Panc1 (cell line): ENCODE measurements around the gene KLRC4. TPM values are rescaled to one million over a fixed set of nuclear protein-coding genes. Genes with fewer than 3 reads are reported as not detected.
A peak's percentile ranks its signal among the peaks of the same experiment; 100 is the strongest.

ENCODE experiments used
- ATAC-seq: fragments of 200-7000 bp; cut with Tn5 transposase; 2 replicates; pipeline ENCODE4 v1.9.1; 2020; ENCODE audit warnings: mild to moderate bottlenecking, moderate library complexity
- BruUV-seq: library from RNA; stranded (reverse); fragments of 400-500 nt; replicated peaks from 2 replicates; lab custom pipeline; 2021; lab: Mats Ljungman, UMichigan
- CTCF ChIA-PET: fragments of 300-600 bp; sonication (Branson Sonifier 250); formaldehyde crosslinking; loops from one replicate; lab custom pipeline; 2022; ENCODE audit warnings: antibody characterized with exemption; lab: Charles Lee
- POLR2A ChIA-PET: fragments of 300-600 bp; sonication (Branson Sonifier 250); formaldehyde crosslinking; loops from one replicate; lab custom pipeline; 2022; ENCODE audit warnings: antibody characterized with exemption; lab: Charles Lee
- DNase-seq: peaks from one replicate; pipeline ENCODE4 v3.0.0-alpha.2; 2010; ENCODE audit warnings: low read depth, low spot score
- H3K27ac ChIP-seq: 2 replicates; pipeline ENCODE4 v1.5.1; 2011; ENCODE audit warnings: mild to moderate bottlenecking, low read length, inconsistent platforms
- H3K27me3 ChIP-seq: fragments of 200-500 bp; sonication (Bioruptor generic); 2 replicates; pipeline ENCODE4 v1.6.0; 2014; ENCODE audit warnings: low read length, inconsistent platforms; ENCODE audit not compliant: control insufficient read depth, insufficient read depth
- H3K36me3 ChIP-seq: fragments of 200-500 bp; sonication (Bioruptor generic); 2 replicates; pipeline ENCODE4 v1.5.1; 2014; ENCODE audit warnings: inconsistent platforms, mild to moderate bottlenecking, low read length, moderate library complexity; ENCODE audit not compliant: control insufficient read depth, insufficient read depth
- H3K4me1 ChIP-seq: 2 replicates; pipeline ENCODE4 v1.5.1; 2011; ENCODE audit warnings: inconsistent platforms, mild to moderate bottlenecking, low read length, moderate library complexity; ENCODE audit not compliant: control insufficient read depth, insufficient read depth
- H3K4me3 ChIP-seq, 2 experiments: 2 replicates each; pipeline ENCODE4 v1.5.1; 2011 to 2012; ENCODE audit warnings: low read depth in 2 of 2, low read length in 2 of 2, mild to moderate bottlenecking in 2 of 2, inconsistent platforms in 1 of 2, moderate library complexity in 1 of 2
- H3K9me3 ChIP-seq: fragments of 200-500 bp; sonication (Bioruptor generic); 2 replicates; pipeline ENCODE4 v1.5.1; 2014; ENCODE audit warnings: low read depth, mild to moderate bottlenecking, inconsistent platforms, low read length, moderate library complexity; ENCODE audit not compliant: control insufficient read depth, insufficient read depth
- CTCF ChIP-seq: fragments of 450-650 bp; IDR thresholded peaks from 2 replicates; pipeline ENCODE4 v1.5.1; 2017; ENCODE audit warnings: mild to moderate bottlenecking
- POLR2AphosphoS5 ChIP-seq: IDR thresholded peaks from 2 replicates; pipeline ENCODE4 v1.6.1; 2012; ENCODE audit warnings: mild to moderate bottlenecking, low read depth, low read length, moderate library complexity
- REST ChIP-seq, 2 experiments: IDR thresholded peaks; 2 replicates each; pipeline ENCODE4 v1.6.1; 2011 to 2012; ENCODE audit warnings: low read depth in 2 of 2, control low read depth in 1 of 2, low read length in 1 of 2, mild to moderate bottlenecking in 1 of 2, moderate library complexity in 1 of 2; ENCODE audit not compliant: insufficient read depth in 1 of 2
- SIN3A ChIP-seq: IDR thresholded peaks from 2 replicates; pipeline ENCODE4 v1.6.1; 2012; ENCODE audit warnings: low read depth, mild to moderate bottlenecking, low read length, moderate library complexity, borderline replicate concordance; ENCODE audit not compliant: insufficient read depth
- TCF7L2 ChIP-seq: IDR thresholded peaks from 2 replicates; pipeline ENCODE4 v1.6.1; 2011; ENCODE audit warnings: mild to moderate bottlenecking, low read depth, low read length, inconsistent platforms
- in situ Hi-C: cut with HindIII; loops from 2 replicates; pipeline ENCODE4 v1.10.0; 2016; ENCODE audit warnings: low sequenced_read_pairs, low pct_unique_long_range_greater_than_20kb
- intact Hi-C: fragments of 100-400 bp; cut with micrococcal nuclease; formaldehyde crosslinking; loops from one replicate; pipeline ENCODE4 v1.10.0; 2022; ENCODE audit not compliant: unreplicated experiment
- total RNA-seq: library from RNA; stranded (reverse); gene quantifications from one replicate; pipeline ENCODE4 v1.2.1, GENCODE V29; 2021; ENCODE audit not compliant: unreplicated experiment

The KLRC4 gene
- total RNA-seq, 1 experiment from 2014 or later = 1.4 TPM

- CTCF ChIA-PET = no interaction called here
- TF ChIP-seq REST (IDR thresholded peaks at IDR 0.05; ENCODE audit: insufficient read depth in 1 of 2, low read depth in 2 of 2, low read length in 1 of 2) (no peak), CTCF (no peak), POLR2AphosphoS5 (no peak), SIN3A (no peak), TCF7L2 (no peak)
- H3K36me3 ChIP-seq = no peaks in the 10 kb centered on the region
- H3K4me1 ChIP-seq = peaks cover 29% of the 10 kb centered on the region
- intact Hi-C loops (no loop called here), in situ Hi-C loops (no loop called here)
- no peak for DNase-seq
- BruUV-seq = no TSS peak
- H3K27ac ChIP-seq = peak within 1 kb of the TSS; percentile 96; the same call in 1 of the 2 replicates
- POLR2A ChIA-PET = no interaction called here
- no peak for ATAC-seq
- H3K27me3 ChIP-seq = no peaks in the 10 kb centered on the region
- no peak within 1 kb of the TSS for H3K4me3 ChIP-seq
- no peaks in the 10 kb centered on the region for H3K9me3 ChIP-seq
Measured at GRCh38 chr12:10389904-10390303, 19.7 kb downstream of the KLRC4 start, which contains the start of gene KLRK1. Gene KLRK1, minus strand, starts transcription at chr12:10390041. Its CDS starts 1,231 bp downstream, at chr12:10388810.

DNA sequence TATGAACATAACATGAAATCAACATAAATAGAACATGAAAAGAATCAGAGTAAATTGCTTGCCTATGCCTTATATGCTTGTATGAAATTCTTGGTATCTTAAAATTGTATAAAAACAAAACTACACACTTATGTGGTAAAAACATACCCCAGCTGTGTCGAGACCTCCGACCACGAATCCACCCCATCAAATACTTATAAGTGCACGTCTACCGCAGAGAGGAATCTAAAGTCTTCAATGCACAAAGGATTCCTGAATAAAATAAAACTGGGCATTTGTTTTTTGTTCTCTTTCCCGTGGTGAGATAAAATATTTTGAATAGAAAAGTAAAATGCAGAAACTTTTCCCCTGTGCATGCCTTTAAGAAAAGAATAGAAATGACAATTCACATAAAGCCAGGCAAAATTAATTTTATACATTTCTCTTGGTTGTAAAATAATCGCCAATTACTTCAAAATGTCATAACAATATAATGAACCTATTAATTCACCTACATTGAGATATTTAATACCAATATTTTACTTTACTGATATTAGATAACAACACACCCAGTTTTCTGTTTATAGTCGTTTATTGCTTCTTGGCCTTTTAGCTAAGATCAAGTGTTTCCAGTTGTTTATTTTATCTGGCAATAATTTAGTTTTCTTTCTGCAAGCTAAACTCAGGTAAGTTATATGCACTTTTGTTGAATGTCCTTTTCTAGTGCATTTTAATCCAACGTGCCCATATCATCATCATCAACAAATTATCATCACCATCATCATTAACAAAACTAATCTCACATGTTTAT, 20.7 kb downstream of the KLRC4 start:
- in situ Hi-C loops = no loop called here
- POLR2A ChIA-PET = interaction anchor here (0.6 kb wide), 1 partner anchor 342 kb away, joined by 5 read pairs; no protein-coding TSS in a partner anchor

More for the DNA sequence above, 20.7 kb downstream of the KLRC4 start:
- H3K36me3 ChIP-seq = no peaks in the 10 kb centered on the region
- H3K4me1 ChIP-seq = peaks cover 21% of the 10 kb centered on the region
- TF ChIP-seq CTCF (no peak), TCF7L2 (no peak), POLR2AphosphoS5 (no peak), SIN3A (no peak), REST (IDR thresholded peaks at IDR 0.05; ENCODE audit: insufficient read depth in 1 of 2, low read depth in 2 of 2, low read length in 1 of 2) (no peak)
- intact Hi-C loops = no loop called here
- no peak for ATAC-seq
- CTCF ChIA-PET = no interaction called here
- no peak overlapping the region for H3K4me3 ChIP-seq
- H3K27ac ChIP-seq = no peak overlapping the region; the same call in 1 of the 2 replicates
- H3K9me3 ChIP-seq = no peaks in the 10 kb centered on the region
- H3K27me3 ChIP-seq = no peaks in the 10 kb centered on the region
- no TSS peak for BruUV-seq
- DNase-seq = no peak
